ENCODE results near the gene GALNT2.

The GALNT2 gene

GRCh38 chr1:230293390-230293700, 226.3 kb downstream of the GALNT2 start:
- no peaks in the 10 kb centered on the region for H3K79me2 ChIP-seq

GRCh38 chr1:230295367-230295766, 228.3 kb downstream of the GALNT2 start:
- Histone ChIP-seq H3K4me2 (ENCODE audit: low read length) (no peak overlapping the region), H3K4me3 (ENCODE audit: low read depth, low read length) (no peak overlapping the region), H3K4me1 (no peaks in the 10 kb centered on the region), H3K9ac (no peak overlapping the region), H3K79me2 (no peaks in the 10 kb centered on the region), H3K9me3 (ENCODE audit: control insufficient read depth, low read length) (no peaks in the 10 kb centered on the region), H3K27me3 (ENCODE audit: control insufficient read depth, insufficient read depth, low read length) (no peaks in the 10 kb centered on the region), H3K36me3 (ENCODE audit: control insufficient read depth, insufficient read depth, low read length) (no peaks in the 10 kb centered on the region), H3K27ac (no peak overlapping the region), H2AFZ (no peak overlapping the region)
- TF ChIP-seq CTCF (IDR thresholded peaks at IDR 0.05): no peak

More at GRCh38 chr1:230293390-230293700, 226.3 kb downstream of the GALNT2 start:
- Histone ChIP-seq H3K4me1 (no peaks in the 10 kb centered on the region), H3K27ac (no peak overlapping the region), H3K4me2 (ENCODE audit: low read length) (no peak overlapping the region), H3K9ac (no peak overlapping the region), H3K27me3 (ENCODE audit: control insufficient read depth, insufficient read depth, low read length) (no peaks in the 10 kb centered on the region), H3K9me3 (ENCODE audit: control insufficient read depth, low read length) (no peaks in the 10 kb centered on the region), H2AFZ (no peak overlapping the region), H3K36me3 (ENCODE audit: control insufficient read depth, insufficient read depth, low read length) (no peaks in the 10 kb centered on the region), H3K4me3 (ENCODE audit: low read depth, low read length) (no peak overlapping the region)
- no peak for TF ChIP-seq CTCF (IDR thresholded peaks at IDR 0.05)

- H3K79me2 ChIP-seq: no peaks in the 10 kb centered on the region
- H3K9ac ChIP-seq: no peak overlapping the region
- no peaks in the 10 kb centered on the region for H3K4me1 ChIP-seq
- H3K4me2 ChIP-seq (ENCODE audit: low read length): no peak overlapping the region
- no peak overlapping the region for H3K27ac ChIP-seq
- H3K4me3 ChIP-seq (ENCODE audit: low read depth, low read length): no peak overlapping the region
- no peak overlapping the region for H2AFZ ChIP-seq
- H3K27me3 ChIP-seq (ENCODE audit: control insufficient read depth, insufficient read depth, low read length): no peaks in the 10 kb centered on the region
- H3K9me3 ChIP-seq (ENCODE audit: control insufficient read depth, low read length): no peaks in the 10 kb centered on the region
- H3K36me3 ChIP-seq (ENCODE audit: control insufficient read depth, insufficient read depth, low read length): no peaks in the 10 kb centered on the region
- no peak for TF ChIP-seq CTCF (IDR thresholded peaks at IDR 0.05)
These were observed 232.4 kb downstream of the GALNT2 start for GRCh38 chr1:230299191-230300006.

GRCh38 chr1:230300322-230301301, 233.6 kb downstream of the GALNT2 start:
- Histone ChIP-seq H2AFZ (no peak overlapping the region), H3K4me1 (no peaks in the 10 kb centered on the region), H3K4me2 (ENCODE audit: low read length) (no peak overlapping the region), H3K27me3 (ENCODE audit: control insufficient read depth, insufficient read depth, low read length) (no peaks in the 10 kb centered on the region), H3K79me2 (no peaks in the 10 kb centered on the region), H3K4me3 (ENCODE audit: low read depth, low read length) (no peak overlapping the region), H3K36me3 (ENCODE audit: control insufficient read depth, insufficient read depth, low read length) (no peaks in the 10 kb centered on the region), H3K9me3 (ENCODE audit: control insufficient read depth, low read length) (no peaks in the 10 kb centered on the region), H3K27ac (no peak overlapping the region), H3K9ac (no peak overlapping the region)
- TF ChIP-seq CTCF (IDR thresholded peaks at IDR 0.05): no peak

Measured in parathyroid adenoma (tissue), 2 donors.